NCI-H2196 treated with DMSO at 0.1 percent for 48 hours (cell line): ENCODE results near the gene FLAD1.
"Not testable (repeated sequence)": the region's sequence is repeated elsewhere in the genome, so short reads cannot be mapped to it uniquely, and the experiment has no call there.

Experiments used
- DNase-seq: peaks from one replicate; lab custom pipeline; 2025; ENCODE audit not compliant: unreplicated experiment; lab: John Stamatoyannopoulos, UW

FLAD1 gene

GRCh38 chr1:154967331-154967950, 15.7 kb upstream of the FLAD1 start:
- no peak for DNase-seq

DNA sequence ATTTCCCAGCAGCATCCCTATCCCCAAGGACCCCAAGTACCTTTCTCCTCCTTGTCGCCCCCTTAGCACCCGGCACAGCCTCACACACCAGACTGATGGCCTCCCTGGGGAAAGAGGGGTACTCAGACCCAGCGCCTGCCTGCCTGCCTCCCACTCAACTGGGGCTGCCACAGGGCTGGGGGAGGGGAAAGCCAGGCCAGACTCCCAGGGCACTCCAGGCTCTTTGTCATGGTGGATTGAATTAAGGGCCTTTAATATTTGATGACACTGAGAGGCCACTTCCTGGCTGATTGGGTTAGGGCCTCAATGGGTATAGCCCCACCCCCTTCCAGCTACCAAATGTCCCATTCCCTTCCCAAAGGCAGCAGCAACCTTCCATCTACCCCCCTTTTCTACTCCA, 14.4 kb upstream of the FLAD1 start:
- no peak for DNase-seq

GRCh38 chr1:154969246-154969645, 13.9 kb upstream of the FLAD1 start:
- no peak for DNase-seq

DNA sequence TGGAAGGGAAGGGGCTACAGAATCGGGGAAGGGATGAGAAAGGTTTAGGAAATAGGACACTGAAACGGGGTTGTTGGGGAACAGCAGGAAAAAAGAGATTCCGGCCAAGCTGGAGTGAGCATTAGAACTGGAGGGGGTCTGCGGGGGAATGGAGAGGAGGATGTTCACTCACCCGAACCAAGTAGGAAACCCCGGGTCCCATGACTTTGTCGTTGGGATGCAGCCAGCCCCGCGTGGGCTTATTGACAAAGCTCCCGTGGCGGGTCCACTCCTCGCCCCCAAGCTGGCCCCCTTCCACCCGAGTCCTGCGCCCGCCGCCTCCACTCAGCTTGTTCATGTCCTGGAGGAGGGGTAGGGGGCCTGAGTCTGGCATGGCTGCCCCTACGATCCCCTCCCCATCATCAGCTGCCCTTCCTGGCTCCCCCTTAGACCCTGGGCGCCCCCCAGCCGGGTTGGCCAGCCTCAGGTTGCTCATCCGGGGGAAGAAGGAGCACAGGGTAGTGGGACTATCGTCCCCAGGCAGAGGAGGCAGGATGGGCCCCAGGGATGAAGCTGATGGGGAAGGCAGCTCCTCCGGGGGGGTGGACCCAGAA, 13.2 kb upstream of the FLAD1 start:
- no peak for DNase-seq

- DNase-seq = peak; percentile 69
Observed at GRCh38 chr1:154970631-154971340, 12.4 kb upstream of the FLAD1 start, which contains the start of gene SHC1. Gene SHC1, minus strand, starts transcription at chr1:154970747. Its CDS starts 221 bp downstream, at chr1:154970526.

DNA sequence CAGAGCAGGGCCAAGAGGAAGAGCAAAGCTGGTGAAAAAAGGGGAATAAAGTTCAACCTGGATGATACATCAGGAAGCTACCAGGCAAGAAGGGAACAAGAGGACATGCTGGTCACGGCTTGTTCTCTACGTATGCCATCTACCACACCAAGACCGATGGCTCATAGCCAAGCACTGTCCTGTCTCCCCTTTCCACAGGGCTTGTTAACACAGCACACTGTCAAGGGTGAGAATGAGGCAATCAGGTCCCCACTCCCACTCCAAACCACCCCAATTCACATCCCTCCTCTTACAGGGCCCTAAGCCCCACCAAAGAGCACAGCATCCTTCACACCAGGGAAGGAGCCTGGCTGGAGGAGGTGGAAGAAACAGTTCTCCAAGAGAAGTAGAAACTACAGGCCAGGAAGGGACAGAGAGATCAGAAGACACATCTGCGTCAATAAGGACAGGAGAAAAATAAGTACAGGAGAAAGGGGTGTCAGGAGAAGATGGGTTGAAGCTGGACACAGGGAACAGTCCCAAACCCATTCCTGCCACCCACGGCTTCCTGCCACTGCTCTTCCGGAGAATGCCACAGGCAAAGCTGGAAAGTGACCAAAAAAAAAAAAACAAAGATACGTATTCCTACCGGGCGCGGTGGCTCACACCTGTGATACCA, 11.7 kb upstream of the FLAD1 start:
- DNase-seq = no peak

DNA sequence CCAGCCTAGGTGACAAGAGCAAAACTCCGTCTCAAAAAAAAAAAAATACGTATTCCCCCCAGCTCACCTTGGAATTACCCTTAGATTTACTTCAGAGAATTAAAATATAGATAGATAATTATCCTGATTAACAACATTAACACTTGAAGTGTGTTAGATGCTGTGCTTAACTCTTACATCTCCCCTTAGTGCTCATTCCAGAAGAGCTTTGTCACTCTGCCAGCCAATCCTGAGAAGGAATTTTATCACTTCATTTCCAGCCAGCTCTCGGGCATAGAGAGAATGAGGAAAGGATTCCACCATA, 11.0 kb upstream of the FLAD1 start:
- no peak for DNase-seq

GRCh38 chr1:154972517-154973343, 10.4 kb upstream of the FLAD1 start:
- peak; percentile 35 for DNase-seq

GRCh38 chr1:154973344-154974101, 9.6 kb upstream of the FLAD1 start:
- peak; percentile 89 for DNase-seq

- DNase-seq = peak; percentile 99
Observed at GRCh38 chr1:154974102-154974807, 8.9 kb upstream of the FLAD1 start, which contains the start of gene CKS1B. Gene CKS1B, plus strand, starts transcription at chr1:154974681. Its CDS starts 65 bp downstream, at chr1:154974746.

- peak; percentile 94 for DNase-seq
Observed at GRCh38 chr1:154974808-154975408, 8.2 kb upstream of the FLAD1 start.

DNA sequence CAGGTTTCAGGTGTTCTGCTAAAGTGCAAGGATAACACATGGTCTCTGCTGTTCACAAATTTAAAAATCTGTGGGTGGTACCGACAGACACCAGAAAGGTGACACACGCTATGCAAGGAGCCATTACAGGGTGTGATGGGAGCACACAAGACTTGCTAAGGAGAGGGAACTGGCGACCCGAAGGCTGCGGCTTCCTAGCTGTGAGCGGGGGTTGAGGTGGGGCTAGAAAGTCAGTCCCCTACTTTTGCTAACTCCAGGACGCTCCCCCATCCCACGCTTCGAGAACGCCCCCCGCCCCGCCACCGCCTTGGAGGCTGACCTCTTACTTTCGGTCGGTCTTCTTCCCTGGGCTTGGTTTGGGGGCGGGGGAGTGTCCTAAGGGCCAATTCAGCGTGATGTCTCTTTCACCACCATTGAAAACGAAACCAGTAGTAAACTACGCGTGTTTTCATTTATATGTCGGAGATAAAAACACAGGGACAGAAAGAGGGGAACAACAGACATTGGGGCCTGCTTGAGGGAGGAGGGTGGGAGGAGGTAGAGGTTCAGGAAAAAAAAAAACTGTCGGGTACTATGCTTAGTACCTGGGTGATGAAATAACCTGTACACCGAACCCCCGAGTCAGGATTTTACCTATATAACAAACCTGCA, 7.6 kb upstream of the FLAD1 start:
- DNase-seq = no peak

DNA sequence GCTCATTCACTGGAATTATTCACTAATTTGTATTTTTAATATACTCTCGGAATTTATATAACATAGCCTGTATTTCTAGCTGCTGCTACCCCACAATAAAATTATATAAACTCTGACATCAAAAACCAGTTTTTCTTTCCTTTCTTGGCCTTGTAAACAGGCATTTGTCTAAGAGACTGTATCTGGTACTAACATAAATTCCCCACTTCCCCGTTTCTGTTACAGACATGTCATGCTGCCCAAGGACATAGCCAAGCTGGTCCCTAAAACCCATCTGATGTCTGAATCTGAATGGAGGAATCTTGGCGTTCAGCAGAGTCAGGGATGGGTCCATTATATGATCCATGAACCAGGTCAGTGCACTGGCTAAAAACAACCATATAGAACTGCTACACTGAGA, 5.4 kb upstream of the FLAD1 start:
- not testable (repeated sequence) for DNase-seq

DNA sequence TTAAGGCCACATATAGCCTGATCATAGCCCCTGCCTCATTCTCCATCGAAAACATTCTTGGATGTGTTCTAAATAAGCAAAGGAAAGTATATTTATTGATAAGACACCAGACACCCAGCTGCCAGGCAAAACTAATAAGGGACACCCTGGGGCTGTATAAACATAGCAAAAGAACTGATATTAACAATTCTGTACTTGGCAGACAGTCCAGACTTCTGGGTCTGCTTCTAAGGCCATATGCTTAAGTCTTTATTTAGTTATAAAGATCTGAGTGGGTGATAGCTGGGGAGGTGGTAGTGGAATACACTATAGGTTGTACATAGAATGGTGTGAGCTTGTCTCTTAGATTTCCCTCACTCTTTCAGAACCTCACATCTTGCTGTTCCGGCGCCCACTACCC, 4.8 kb upstream of the FLAD1 start:
- no peak for DNase-seq

DNA sequence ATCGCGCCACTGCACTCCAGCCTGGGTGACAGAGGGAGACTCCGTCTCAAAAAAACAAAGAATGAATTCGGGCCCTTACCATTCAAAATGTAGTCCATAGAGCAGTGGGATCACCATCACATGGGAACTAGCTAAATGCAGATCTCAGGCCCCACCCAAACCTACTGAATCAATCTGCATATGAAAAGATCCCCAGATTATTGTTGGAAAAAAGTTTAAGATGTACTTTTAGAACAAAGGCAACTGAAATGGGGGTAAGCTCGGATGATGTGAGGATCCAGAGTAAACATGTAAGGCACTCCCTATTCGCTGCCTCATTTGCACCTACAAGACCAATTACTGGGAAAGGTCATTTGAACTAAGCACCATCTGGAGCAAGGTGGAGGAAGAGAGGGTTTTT, 803 bp upstream of the FLAD1 start:
- DNase-seq = no peak

DNA sequence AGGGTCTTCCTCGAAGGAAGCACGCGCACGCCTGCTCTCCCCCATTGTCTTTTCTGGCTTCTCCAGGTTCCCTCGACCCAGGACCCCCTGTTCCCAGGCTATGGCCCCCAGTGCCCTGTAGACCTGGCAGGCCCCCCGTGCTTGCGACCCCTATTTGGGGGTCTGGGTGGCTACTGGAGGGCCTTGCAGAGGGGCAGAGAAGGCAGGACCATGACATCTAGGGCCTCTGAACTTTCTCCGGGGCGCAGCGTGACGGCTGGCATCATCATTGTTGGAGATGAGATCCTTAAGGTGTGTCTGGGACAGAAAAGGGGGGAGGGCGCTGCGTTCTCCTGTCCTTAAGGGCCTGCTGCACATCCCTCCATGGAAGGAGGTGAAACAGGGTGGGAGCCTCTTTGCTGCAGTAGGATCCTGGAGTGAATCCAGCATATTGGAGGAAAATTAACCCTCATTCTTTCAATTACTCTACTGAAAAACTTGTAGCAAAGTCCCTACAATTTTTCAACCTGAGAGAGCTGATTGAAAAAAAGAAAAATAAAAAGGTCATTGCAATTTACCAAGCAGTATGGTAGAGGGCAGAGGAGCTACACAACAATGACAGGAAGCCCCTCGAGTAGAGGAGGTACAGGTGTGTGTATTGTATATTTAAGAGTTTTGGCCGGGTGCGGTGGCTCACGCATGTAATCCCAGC, 777 bp downstream of the FLAD1 start:
- no peak for DNase-seq

- not testable (repeated sequence) for DNase-seq
Observed at GRCh38 chr1:154986736-154987135, 3.6 kb downstream of the FLAD1 start.

DNA sequence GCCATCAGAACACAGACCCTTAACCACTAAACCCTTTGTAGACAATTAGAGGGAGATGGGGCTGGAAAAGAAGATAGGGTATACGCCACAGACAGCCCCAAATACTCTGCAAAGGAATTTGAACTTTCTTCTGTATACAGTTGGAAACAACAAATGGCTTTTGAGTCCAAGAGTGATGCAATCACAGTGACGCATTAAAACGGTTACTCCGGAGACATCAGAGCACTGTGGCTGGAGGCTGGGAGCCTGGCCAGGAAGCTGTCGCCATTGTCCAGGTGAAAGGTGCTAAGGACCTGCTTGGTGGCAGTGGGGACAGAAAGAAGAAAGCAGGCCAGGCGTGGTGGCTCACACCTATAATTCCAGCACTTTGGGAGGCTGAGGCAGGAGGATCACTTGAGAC, 4.2 kb downstream of the FLAD1 start:
- DNase-seq = no peak
